Esophagus squamous epithelium (tissue), 4 donors: Measurements from ENCODE around the gene ZNF283.

Source experiments
- POLR2A ChIP-seq, 4 donors: fragments of 450-650 bp; IDR thresholded peaks; one replicate each; pipeline ENCODE4 v1.6.1; 2017; ENCODE audit warnings: antibody characterized with exemption in 4 of 4, mild to moderate bottlenecking in 4 of 4, moderate library complexity in 3 of 4
- TF ChIP-seq, protein P1 (sequence below), 6 experiments: fragments of 450-650 bp in 4 of 6; fragments of 200-600 bp in 2 of 6; sonication (generic) in 2 of 6; IDR thresholded peaks; one replicate each; pipeline ENCODE4 v1.5.1; 2016 to 2019; ENCODE audit warnings: antibody characterized with exemption in 6 of 6, mild to moderate bottlenecking in 4 of 6, moderate library complexity in 4 of 6

DNA sequence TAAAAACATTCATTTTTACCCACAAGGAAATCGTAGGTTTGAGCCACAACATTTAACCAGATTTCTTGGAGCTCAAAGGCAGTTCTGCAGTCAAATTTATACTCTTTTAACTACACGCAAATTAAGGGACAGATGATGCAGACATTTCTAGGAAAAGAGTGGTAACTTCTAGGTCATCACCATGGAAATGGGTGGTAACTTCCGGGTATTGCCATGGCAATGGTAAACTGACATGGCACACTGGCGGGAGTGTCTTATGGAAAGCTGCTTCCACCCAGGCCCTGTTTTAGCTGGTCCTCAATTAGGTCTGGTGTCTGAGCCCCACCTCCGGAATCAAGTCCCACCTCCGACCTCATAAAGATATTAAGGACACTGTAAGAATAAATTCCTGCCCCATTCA, 14.4 kb upstream of the ZNF283 start:
- TF ChIP-seq, protein P1, sequence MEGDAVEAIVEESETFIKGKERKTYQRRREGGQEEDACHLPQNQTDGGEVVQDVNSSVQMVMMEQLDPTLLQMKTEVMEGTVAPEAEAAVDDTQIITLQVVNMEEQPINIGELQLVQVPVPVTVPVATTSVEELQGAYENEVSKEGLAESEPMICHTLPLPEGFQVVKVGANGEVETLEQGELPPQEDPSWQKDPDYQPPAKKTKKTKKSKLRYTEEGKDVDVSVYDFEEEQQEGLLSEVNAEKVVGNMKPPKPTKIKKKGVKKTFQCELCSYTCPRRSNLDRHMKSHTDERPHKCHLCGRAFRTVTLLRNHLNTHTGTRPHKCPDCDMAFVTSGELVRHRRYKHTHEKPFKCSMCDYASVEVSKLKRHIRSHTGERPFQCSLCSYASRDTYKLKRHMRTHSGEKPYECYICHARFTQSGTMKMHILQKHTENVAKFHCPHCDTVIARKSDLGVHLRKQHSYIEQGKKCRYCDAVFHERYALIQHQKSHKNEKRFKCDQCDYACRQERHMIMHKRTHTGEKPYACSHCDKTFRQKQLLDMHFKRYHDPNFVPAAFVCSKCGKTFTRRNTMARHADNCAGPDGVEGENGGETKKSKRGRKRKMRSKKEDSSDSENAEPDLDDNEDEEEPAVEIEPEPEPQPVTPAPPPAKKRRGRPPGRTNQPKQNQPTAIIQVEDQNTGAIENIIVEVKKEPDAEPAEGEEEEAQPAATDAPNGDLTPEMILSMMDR (IDR thresholded peaks at IDR 0.05), result no peak
- TF ChIP-seq POLR2A (IDR thresholded peaks at IDR 0.05), result no peak
